CD4-positive, alpha-beta T cell treated with Interleukin-21 for 1 hour (primary cell): ENCODE measurements around the gene ZNF148.

Experiments
- DNase-seq: peaks from one replicate; pipeline ENCODE4 v3.0.0-alpha.2; 2020

Gene ZNF148

DNA sequence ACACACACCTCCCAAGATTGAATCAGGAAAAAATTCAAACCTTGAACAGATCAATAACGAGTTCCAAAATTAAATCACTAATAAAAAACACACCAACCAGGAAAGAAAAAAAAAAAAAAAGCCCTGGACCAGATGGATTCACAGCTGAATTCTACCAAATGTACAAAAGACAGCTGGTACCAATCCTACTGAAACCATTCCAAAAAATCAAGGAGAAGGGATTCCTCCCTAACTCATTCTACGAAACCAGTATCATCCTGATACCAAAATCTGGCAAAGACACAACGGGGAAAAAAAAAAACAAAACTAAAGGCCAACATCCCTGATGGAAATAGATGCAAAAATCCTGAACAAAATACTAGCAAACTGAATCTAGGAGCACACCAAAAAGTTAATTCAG is 108.2 kb downstream of the ZNF148 start:
- no peak for DNase-seq

DNA sequence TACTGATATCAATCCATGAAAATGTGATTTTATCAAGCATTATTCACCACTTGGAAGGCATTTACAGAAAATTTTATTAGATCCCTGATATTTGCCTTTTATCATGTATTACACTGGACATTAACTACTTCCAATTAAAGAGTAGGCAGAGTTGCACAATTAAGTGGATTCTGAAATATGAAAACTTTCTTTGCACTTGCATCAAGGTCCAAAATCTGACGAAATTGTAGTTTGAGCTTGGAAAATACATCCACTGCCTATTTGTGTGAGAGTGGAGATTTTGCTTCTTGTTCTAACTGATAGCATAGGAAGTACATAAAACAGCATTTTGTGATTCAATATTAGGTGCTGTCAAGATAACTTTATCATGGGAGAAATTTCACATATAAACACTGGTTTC is 113.0 kb downstream of the ZNF148 start:
- DNase-seq = no peak

DNA sequence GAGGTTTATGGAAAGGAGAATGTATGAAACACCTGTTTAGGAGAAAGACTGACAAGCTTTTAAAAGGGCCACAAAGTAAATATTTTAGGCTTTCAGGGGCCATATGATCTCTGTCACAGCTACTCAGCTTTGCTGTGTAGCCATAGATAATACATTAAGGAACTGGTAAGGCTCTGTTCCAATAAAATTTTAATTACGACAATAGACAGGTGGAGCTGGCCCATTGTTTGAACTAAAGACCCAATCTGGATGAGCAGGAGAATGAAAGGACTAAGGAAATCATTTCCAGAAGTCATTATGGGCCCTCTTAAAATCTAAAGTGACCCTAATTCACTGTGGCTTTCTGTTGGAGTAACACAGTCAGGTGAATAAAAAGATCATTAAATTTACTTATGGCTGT is 114.1 kb downstream of the ZNF148 start:
- no peak for DNase-seq

DNA sequence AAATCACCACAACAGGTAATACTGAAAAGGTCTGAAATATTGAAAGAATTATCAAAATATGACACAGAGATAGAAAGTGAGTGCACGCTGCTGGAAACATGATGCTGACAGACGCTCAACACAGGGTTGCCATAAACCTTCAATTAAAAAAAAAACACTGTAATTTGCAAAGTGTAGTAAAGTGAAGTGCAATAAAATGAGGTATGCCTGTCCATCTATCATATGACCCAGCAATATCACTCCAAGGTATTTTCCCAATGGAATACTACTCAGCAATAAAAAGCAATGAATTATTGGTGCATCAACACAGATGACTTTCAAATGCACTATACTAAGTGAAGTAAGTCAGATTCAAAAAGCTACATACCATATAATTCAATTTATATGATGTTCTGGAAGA is 115.0 kb downstream of the ZNF148 start:
- DNase-seq = no peak

DNA sequence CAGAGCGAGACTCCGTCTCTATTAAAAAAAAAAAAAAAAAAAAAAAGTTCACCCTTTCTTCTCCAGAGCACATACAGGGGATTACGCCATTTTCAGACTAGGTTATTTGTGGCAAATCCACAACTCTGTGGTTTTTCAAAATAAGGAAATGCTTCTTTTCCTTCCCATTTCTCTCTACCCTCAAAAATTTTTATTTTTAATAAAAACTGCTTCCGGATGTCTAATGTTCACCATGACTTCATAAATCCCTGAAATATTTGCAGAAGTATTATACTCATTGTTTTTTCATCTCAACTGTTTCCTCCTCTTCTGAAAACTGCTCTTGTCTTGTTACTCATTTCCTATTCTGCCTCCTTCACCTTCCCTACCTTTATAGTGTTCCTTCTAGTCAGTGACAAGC is 117.6 kb downstream of the ZNF148 start:
- no peak for DNase-seq

DNA sequence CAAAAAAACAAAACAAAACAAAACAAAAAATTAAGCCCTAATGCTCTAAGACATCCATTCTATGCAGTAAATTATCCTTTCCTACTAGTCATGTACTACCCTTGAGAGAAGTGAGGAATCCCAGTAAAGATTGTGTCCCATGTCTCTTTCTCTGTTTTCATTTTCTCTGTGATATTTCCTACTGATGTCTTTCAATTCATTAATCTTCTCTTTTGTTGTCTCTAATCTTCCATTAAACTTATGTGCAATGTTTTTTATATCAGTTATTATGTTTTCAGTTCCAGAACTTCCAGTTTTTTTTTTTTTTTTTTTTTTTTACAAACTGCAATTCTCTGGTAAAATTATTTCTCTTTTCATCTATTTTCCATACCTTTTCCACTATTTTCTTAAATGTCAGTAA is 118.5 kb downstream of the ZNF148 start:
- DNase-seq = no peak

DNA sequence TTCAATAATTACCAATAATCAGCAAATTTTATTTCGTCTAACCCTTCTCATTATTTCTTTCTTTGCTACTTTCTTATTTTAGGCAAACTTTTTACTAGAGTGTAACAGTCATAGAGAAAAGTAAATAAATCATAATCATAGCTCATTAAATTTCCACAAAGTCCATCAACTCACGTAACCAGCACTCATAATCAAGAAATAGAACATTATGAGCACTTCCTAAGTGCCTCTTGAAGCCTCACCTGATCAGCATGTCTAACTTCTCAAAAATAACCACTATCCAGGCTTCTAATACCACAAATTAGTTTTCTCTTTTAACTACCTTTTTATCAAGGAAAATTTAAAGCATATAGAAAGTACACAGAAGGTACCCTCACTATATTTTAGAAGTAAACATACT is 124.2 kb downstream of the ZNF148 start:
- DNase-seq = no peak

DNA sequence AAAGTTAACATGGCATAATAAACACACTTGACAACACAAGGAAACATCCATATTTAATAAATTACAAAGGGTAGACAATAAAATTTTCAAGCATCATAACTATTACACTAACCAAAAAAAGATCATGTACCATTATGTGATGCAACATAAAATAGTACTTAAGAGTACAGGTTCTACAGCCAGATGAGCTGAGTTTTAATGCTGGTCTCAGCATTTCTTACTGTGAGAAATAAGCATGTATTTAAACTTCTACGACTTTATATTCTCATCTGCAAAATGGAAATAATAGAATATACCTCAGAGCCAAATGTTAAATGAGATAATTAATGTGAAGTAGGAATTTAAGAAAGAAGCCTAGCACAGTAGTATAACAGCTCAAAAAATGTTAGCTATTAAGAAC is 128.9 kb downstream of the ZNF148 start:
- no peak for DNase-seq

DNA sequence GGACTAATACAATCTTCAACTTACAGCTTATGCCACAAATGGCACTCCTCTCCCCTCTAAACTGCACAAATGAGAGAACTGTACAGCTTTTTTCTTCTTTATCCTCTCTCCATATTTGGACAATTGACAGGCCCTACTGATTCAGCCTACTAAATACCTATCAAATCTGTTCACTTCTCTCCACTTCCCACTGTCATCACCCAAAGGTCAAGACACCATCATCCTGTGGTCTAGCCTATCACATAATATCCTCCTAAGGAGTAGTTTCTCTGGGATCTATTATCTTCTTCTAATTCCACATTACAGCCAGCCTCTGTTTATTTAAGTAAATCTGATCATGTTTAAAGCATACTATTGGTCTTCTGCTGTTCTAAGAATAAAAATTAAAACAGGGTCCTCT is 129.6 kb downstream of the ZNF148 start:
- DNase-seq = no peak

DNA sequence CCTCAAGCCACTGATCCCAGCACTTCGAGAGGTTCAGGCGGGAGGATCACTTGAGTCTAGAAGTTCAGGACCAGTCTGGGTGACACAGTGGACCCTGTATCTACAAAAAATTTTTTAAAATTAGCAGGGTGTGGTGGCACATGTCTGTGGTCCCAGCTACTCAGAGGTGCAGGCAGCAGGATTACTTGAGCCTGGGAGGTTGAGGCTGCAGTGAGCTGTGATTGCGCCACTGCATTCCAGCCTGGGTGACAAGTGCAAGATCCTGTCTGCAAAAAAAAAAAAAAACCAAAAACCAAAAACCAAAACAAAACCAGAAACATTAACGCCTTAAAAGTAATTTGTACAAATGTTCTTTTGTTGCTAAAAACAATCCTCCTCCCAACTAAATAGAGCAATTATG is 134.6 kb downstream of the ZNF148 start:
- no peak for DNase-seq

DNA sequence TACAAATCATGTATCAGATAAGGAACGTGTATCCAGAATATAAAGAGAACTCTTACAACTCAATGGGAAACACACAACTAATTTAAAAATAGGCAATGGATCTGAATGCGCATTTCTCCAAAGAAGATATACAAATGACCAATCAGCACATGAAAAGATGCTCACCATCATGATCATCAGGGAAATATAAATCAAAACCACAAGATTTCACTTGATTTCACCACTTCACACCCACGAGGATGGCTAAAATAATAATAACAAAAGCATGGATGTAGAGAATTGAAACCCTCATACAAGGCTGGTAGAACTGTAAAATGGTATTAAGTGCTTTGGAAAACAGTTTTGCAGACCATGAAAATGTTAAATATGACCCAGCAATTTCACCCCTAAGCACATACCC is 135.9 kb downstream of the ZNF148 start:
- DNase-seq = no peak

DNA sequence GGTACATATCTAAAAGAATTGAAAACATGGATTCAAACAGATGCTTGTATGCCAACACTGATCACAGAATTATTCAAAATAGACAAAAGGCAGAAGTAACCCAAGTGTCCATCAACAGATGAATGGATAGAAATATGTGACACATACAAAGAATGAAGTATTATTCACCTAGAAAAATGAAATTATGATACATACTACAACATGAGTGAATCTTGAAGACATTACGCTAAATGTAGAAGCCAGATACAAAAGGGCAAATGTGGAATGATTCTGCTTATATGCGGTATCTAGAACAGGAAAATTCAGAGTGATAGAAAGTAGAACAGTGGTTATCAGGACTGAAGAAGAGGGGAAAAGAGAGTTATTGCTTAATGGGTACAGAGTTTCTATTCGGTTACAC is 136.4 kb downstream of the ZNF148 start:
- no peak for DNase-seq

DNA sequence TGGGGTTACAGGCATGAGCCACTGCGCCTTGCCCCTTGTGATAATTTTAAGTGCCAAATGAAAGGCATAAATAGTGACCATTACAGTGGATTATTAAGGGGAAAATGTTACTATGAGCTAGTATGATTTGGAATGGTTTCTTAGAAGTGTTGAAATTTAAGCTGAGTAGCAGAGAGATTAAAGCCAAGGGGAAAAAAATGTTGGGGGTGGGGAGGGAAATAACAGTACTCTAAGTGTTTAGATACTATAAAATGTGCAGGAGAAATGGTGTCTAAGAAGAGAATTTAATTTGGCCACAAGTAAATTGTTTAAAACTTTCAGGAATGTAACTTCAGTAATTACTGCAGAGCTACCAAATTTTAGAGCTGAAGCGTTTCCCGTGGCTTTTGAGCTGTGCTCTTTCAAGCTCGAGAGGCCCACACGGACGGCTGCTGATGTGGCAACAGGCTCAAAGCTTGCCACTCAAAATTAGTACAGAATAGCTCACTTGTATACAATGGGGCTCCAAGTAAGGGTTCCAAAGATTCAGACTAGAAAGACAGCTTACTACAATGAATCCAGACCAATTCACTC is 138.7 kb downstream of the ZNF148 start:
- DNase-seq = no peak

DNA sequence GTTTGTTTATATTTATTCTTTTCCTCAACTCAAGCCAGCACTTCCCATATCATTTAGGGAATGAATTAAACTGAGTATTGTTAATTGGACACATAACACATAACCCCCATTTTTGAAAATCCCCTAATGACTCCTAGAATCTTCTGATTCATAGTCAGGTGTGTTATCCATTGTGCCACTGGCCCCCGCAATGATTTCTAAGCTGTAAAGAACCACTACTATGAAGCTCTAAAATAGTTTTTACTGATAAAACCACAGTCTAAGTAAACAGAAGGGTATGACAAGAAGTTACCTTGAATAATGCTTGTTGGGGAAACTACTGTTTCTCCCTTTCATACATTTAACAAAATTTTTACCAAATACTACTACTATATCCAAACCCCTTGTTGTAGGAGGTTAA is 140.3 kb downstream of the ZNF148 start:
- no peak for DNase-seq

DNA sequence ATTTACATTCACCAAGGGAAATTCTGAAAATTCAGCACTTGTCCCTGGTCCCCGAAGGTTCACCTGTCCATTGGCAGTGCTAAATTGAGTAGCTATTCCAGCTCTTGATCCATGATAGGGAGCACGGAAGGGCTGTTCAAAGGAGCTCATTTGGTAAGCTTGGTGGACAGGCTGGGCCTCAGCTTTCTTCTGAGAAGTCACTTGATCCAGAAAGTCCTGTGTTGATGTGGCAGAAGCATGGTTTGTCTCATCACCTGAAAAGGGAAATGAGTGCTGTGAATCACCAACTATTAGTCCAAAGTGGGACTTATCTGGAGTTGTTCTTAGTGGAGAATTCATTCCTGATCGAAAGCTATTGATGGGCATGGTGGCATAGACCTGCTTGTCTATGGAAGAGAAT is 142.7 kb downstream of the ZNF148 start:
- DNase-seq = no peak

DNA sequence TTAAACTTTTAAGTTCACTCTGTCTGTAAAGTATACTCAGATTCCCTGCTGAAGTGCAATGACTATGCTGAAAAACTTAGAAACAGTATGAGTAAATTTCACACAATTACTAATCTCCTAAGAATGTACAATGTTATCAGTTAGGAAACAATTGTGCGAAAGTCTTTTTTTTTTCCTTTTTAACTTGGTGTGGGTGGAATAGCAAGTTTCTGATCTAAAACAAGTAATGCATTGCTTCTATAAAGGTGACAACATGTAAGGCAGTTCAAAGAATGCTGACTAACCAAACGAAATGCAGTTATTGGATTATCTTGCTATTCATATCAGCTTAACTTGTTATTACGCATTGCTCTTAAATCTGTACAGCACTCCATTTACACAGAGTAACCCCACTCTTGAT is 143.2 kb downstream of the ZNF148 start:
- no peak for DNase-seq

DNA sequence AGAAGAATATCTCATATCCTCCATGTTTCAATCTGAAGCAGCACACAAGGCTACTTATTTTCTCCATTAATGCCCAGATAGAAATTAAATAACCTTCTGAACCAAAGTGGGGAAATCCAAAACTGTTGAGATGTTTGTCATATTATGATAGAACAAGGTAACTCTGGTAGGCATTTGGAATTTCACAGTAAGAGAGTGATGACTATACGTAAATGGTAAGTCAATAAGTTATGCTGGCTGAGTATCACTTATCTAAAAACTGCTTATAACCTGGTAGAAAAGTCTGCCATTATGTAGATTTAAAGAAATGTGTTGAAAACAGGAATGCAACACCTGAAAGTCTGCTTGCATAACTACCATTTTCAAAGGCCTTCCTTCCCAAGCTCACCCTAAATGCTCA is 145.4 kb downstream of the ZNF148 start:
- no peak for DNase-seq

DNA sequence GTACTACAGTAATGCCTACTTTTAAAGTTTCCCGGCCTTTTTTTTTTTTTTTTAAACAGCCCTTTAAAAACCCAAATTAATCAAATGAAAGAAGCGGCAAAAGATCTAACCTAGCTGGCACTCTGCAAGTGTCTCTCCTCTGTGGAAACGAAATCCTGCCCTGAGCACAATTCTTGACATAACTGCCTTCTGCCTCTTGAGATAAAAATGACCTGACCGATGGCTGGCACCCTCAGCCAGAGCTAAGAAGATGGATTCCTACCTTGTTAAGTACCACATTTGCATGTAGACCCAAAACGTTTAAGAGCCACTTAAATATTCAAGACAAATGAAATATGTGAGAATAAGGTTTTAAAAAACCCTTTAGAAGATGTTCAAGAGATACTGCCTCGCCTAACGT is 146.0 kb downstream of the ZNF148 start:
- no peak for DNase-seq

DNA sequence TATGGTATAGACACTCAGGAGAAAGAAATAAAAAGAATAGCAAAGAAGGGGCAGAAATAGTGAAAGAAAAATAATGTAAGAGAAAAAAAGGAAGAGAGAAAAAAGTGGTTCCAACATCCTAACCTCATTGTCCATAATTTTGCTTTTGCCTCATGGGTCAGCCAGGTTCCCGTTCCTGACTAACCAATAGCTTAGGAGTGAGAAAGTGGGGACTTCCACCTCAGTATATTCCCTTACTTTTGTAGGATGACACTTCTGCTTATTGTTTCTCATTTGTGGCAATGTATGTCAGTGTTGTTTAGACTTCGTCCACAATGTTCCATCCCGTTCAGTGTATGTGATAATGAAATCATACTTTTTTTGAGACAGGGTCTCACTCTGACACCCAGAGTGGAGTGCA is 153.3 kb downstream of the ZNF148 start:
- DNase-seq = no peak

DNA sequence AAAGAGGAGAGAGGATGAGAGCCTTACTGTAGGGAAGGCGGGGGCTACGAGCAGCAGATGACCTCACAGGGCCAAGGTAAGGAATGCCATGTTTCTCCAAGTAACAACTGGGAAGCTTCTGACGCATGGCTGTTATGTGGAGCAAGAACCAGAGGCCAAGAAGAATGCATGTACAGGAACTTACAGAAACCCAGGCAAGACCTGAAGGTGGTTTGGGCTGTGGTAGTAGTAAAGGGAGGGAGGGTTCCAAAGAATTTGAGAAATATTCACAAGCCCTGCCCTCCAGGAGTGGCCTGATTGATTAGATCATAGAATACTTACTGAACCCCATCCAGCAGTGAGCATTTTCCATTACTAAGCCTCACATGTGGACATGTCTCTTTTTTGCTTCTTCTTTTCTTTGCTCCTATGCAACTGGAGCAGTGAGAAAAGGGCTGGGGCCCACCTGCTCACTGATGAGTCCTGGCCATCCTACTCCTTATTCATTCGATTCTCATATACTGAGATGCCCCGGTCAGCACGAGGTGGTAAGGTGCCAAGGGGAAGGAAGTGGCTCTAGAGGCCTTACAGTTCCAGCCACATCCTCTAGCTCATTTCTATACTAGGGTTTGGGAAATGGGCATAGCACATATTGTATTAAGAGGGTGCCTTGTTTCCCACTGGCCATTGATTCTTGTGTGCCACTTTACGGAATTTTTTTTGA is 154.2 kb downstream of the ZNF148 start:
- no peak for DNase-seq

DNA sequence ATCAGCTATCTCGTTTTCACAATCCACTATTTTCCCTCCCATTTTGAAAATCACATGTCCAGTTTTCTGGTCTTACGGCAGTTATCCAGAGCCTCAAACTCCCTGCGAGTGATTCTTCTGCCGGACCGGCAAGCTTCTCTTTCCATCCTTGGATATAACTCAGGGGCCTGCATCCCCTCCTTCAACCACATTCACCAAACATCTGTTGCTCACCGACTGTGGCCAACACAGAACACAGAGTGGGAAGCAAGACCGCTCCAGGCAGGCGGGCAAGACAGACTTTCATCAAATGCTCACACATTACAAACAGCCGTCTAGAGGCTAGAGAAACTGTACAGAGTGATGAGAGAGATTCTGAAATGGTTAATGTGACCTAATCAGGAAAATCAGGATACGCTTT is 154.9 kb downstream of the ZNF148 start:
- no peak for DNase-seq

DNA sequence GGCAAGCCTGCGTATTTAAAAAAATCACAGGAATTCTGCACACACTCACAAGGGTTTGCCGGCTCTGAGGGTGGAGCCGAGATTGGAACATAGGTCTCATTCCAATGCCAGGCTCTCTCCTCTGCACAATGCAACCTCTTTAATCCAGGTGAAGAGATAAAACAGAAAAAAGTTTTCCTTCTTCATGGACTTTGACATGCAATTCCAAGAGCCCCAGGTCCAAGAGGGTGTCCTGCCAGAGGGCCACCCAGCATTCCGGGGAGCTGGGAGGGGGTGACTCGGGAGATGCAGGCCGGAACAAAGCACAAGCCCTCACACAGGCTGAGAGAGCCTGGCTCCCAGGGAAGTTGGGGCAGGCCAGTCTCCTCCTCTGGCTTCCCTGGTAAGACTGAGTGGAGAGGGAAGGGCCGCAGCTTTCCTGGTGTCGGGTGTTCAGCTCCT is 155.8 kb downstream of the ZNF148 start:
- DNase-seq = no peak

DNA sequence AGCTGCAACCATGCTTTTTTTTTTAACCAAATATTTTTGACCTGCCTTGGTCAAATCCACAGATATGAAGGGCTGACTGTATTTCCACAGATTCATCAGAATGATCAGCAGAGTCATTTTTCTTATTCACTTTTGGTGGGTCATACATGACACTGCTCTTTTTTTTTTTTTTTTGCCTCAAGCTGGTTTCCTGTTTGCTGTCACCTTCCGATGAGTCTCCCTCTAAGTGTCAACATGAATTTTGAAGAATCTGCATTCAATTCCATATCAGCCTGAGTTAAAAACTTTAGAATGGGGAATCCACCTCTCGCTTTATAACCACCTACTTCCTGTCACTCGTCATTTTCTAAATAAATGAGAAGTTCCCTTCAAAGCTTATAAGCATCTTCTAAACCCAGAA is 160.4 kb downstream of the ZNF148 start:
- no peak for DNase-seq

DNA sequence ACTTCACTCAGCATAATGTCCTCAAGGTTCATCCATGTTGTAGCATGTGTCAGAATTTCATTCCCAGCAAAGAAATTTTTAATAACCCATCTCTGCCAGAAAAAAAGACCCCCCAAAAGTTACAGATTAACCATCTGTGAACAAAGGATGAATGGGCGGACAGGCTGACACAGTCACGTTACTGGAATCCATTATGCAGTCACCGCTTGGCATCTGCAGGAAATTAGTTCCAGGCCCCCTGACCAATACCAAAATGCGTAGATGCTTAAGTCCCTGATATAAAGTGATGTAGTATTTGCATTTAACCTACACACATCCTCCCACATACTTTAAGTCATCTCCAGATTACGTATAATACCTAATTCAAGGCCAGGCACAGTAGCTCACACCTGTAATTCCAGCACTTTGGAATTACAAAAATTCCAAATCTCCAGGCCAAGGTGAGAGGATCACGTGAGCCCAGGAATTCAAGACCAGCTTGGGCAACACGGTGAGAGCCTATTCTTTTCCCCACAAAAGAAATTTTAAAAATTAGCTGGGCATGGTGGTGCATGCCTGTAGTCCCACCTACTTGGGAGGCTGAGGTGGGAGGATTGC is 161.1 kb downstream of the ZNF148 start:
- no peak for DNase-seq

DNA sequence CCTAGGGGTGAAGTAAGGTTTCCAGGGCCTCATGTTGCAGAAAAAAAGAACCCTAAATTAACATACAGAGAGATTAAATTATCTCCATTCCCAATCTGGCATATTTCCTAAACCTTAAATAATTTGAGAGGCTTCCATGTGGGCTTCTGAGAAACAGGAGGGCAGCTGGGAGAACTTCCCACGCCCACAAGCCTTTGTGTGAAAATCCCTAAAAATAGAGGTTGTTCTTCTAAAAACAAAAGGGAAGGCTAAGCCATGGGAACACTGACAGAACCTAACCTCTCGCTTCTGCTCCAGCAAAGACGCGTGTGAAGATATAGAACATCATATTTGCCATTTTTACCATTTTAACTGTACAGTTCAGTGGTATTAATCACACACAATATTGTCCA is 161.8 kb downstream of the ZNF148 start:
- no peak for DNase-seq
